Inferior parietal cortex (tissue), 1 donor: ENCODE data around the gene DTX4.
"Not testable (repeated sequence)": the region's sequence is repeated elsewhere in the genome, so short reads cannot be mapped to it uniquely, and the experiment has no call there.

Source experiments
- DNase-seq: peaks from one replicate; pipeline ENCODE4 v3.0.0-alpha.2; 2016; ENCODE audit errors: extremely low spot score

The DTX4 gene

DNA sequence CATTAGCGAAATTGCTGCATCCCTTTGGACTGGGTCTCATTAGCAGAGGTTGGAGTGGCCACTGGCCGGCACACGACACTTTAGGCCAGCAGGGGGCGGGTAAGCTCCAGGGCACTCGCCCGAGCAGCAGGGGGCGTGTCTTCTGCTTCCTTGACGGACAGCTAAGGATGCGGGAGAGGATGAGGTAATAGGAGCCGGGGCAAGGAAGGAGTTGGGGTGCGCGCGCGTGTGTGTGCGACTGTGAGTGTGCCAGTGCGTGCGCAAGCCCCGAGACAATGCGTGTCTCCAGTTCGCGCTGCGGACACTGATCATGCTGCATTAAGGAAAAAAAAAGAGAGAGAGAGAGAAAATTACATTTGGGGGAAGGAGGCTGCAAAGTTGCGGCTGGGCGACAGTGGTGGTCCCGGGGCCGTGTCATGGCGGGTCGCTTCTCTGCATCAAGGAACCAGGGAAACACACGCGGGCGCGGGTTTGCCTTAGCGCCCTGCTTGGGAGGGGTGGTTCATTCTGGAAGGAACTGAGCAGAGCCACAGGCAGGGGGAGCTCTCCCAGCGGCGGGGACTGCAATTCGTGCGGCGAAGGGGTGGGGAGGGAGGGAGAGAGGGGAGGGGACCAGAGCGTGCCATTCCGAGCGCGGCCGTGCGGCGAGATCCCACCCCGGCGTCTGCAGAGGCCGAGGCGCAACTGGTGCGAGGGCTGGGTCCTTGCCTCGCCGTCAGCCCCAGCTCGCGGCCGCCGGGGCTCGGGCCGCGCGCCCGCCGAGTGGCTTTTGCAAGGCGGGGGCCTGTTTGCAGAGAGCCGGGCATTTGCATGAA is at the start of gene DTX4:
DTX4 (plus strand) TSS at position 625 of the 815 bp plus-strand sequence. CDS start 464 bp downstream, outside the sequence.
- DNase-seq, result peak; percentile 92

DNA sequence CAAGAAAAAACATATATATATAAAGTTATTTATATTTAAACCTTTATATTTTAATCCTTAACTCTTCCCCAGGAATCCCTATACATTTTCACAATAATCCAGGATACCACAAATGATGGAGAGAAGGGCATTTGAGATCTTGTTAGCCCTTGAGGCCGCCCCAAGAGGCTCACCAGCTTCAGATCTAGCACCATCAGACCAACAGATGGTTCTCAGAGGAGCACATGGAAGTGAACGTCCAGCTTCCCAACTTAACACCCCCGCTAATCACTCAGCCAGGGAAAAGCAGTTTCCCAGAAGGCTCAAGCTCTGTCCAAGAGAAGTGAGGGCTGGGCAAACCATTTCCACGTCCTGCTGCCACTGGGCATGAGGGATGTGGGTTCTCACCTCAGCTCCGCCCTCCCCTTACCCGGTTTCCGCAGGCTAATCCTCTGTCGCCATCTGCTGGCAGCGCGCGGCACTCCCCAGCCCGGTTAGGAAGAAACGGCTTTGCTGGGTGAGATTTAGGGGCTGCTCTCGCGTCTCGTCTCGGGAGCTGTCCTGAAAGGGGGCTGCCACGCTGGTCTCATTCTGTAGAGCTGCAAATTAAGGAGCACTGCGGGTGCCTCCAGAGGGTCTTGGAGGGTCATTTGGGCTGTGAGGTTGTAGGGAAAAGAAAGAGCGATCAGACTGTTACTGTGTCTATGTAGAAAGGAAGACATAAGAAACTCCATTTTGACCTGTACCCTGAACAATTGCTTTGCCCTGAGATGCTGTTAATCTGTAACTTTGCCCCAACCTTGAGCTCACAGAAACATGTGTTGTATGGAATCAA is 36.1 kb upstream of the DTX4 start:
- peak; percentile 83 for DNase-seq

GRCh38 chr11:59136551-59136950 is 35.4 kb upstream of the DTX4 start:
- DNase-seq, result not testable (repeated sequence)

- DNase-seq, result no peak
Measured at GRCh38 chr11:59137190-59137589, 34.7 kb upstream of the DTX4 start.

GRCh38 chr11:59138643-59139042 is 33.3 kb upstream of the DTX4 start:
- DNase-seq, result no peak

- DNase-seq, result no peak
Measured at GRCh38 chr11:59141191-59141590, 30.7 kb upstream of the DTX4 start.

- peak; percentile 42 for DNase-seq
Measured at GRCh38 chr11:59141673-59142460, 30.1 kb upstream of the DTX4 start.

GRCh38 chr11:59142530-59143507 is 29.1 kb upstream of the DTX4 start, which contains the start of gene FAM111A:
FAM111A (plus strand) TSS chr11:59142856; CDS start chr11:59148873, 6,017 bp downstream.
- DNase-seq, result peak; percentile 59

- DNase-seq, result no peak
Measured at GRCh38 chr11:59144096-59144495, 27.8 kb upstream of the DTX4 start.

DNA sequence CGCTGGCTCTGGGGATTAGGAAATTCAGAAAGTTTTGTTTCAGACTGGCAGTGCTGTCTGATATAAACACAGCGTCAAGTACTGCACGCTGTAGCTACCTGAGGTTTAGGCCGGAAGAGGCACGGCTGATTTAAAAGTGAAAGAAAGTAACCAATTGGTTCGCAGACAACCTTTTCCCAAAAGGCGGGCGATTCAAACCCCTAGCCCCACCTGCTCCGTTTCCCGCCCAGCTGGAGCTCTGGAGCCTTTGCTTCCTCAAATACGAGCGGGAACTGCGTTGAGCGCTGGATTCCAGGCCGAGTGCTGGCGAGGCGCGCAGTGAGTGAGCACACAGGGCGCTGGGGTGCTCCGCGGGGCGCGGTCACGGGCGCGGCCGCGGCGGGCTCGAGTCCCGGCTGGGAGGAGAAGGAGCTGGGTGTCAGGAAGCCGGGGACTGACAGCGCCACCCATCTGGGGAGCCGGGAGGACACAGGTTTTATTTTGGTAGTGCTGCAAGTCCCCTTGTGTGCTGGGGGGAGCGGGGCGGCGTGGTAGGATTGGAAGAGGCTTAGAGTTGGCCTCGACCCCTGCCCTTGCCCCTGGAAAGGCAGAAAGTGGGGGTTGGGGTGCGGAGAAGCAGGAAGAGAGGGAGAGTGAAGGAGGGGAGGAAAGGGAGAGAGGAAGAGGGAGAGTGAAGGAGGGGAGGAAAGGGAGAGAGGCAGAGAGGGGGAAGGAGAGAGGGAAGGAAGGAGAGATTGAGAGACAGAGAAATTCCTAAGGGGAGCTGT is 27.2 kb upstream of the DTX4 start:
- DNase-seq, result peak; percentile 77

- no peak for DNase-seq
Measured at GRCh38 chr11:59145534-59145933, 26.4 kb upstream of the DTX4 start.

GRCh38 chr11:59151761-59152160 is 20.2 kb upstream of the DTX4 start:
- DNase-seq, result no peak

- no peak for DNase-seq
Measured at GRCh38 chr11:59152312-59152951, 19.5 kb upstream of the DTX4 start.

DNA sequence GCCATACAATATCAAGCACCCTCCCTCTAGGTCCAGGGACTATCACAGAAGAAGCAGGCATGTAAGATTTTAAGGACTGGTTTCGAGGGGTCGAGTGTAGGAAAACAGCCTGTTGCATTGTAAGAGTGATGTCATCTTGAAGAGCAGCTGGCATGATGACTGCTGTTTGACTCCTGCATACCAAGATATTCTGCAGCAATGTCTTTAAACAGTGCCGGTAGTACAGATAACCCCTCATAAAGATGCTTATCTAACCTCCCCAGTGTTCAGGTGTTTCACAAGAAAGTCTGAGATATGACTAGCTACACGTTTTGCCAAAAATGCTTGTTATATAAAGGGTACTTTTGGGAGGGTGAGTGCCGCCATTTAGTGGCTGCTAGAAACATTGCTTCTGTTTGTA is 17.3 kb upstream of the DTX4 start:
- DNase-seq, result no peak

DNA sequence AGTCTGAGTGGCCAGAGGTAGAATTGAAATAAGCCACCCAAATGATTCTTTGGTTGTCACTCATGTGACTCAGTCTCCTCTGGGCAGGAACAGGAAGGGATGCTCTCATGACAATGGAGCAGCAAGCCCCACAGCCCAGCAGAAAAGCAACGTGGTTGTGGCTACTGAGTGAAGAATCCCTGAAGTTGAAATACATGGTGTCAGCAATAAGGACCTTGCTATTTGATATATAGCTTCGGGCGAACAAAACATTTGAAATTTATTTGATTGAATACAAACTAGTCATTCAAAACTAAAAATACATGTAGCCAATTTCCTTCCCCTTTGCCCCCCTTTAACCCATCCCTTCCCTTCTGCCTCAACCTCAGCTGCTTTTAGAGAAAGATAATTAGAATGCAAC is 14.5 kb upstream of the DTX4 start:
- no peak for DNase-seq

DNA sequence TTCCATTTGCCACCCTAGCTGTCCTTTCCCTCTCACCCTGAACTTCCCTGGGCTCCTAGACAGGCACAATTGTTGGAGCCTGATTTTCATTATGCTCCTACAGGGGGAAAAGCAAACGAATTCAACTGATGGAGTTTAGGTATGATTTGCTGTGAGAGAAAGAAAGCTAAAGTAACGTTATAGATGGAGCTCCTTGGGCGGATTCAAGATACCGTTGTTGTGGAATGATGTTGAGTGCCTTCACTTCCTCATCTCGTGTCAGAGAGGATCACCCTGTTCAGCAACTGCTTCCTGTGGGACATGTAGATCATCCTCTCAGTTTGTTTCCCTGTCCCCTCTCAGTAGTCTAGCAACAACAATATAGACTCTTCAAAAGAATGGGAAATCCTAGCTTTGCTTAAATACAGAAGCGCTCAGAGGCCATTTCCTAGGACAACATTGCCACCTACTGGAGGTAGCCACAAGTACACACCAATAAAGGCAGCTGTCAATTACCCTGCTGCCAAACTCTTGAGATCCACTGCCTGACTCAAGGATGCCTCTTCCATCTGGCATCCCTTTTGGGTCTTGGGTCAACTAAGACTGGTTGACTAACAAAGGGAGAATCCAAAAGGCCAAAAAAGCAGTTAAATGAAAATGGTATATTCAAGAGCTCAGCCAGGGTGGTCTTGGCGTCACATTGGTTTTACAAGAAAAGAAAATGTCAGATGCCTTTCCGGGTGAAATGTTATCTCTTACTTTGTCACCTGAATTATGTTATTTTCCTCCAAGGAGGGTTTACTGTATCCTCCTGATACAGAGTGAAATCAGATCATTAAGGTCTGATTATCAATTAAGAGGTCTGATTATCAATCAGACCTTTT is 13.5 kb upstream of the DTX4 start:
- DNase-seq, result peak; percentile 85

DNA sequence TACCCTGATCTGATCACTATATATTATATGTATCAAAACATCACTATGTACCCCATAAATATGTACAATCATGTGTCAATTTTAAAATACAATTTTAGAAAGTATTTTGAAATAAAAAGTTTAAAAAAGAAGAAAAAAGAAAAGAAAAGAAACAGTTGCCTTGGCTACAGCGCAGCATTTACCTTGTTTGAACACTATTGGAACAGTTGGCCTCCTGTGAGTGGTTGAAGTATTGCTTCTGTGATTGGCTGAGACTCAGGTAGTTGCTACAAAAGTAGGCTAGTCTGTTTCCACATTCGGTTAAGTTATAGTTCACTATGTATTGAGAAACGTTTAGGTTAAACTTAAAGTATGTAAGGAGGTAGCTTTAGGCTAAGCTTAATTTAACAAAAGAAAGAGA is 7.9 kb upstream of the DTX4 start:
- DNase-seq, result no peak

DNA sequence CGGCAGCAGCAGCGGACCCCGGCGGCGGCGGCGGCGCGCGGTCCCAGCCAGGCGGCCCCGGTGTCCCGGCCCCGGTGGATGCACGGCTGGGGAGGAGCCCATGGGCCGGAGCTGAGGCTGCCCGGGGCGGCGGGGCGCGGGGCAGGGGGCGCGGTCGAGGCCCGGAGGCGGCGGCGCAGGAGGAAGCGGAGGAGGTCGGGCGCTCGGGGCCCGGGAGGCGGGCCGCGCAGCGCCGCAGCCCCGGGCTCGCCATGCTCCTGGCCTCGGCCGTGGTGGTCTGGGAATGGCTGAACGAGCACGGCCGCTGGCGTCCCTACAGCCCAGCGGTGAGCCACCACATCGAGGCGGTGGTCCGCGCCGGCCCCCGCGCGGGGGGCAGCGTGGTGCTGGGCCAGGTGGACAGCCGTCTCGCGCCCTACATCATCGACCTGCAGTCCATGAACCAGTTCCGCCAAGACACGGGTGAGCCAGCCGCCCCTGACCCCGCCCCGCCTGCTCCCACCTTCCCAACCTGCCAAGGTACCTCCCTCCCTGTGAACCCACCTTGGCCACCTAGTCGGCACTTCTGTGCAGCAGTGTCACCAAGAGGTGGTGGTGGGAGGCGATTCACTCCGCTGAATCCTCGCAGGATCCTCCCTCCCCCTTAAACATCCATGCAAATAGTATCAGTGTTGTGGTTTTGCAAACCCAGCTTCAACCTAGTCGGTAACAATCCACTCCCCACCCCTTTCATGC is 580 bp downstream of the DTX4 start:
- no peak for DNase-seq
